Measurements from ENCODE around the gene MBOAT7.
A peak's percentile ranks its signal among the peaks of the same experiment; 100 is the strongest.

MBOAT7 gene

DNA sequence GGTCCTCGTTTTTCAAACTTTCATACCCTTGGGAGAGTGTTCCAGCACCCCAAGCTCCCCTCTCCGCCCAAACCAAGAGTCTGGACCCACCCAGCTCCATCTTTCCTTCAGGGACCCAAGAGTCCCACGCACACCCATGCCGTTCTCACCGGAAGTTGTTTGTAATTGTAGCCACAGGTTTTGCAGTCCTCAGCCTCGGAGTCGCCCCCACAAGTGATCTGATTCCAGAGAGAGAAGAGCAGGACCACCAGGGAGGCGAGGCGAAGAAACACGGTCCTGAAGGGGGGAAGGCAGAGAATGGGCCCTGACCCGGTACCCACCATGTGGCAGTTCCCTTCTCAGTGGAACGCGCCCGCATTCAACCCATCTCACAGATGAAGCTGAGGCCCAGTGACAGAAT, 26.5 kb downstream of the MBOAT7 start:
- DNase-seq (ENCODE audit: low read depth in 2 of 2) = no peak

DNA sequence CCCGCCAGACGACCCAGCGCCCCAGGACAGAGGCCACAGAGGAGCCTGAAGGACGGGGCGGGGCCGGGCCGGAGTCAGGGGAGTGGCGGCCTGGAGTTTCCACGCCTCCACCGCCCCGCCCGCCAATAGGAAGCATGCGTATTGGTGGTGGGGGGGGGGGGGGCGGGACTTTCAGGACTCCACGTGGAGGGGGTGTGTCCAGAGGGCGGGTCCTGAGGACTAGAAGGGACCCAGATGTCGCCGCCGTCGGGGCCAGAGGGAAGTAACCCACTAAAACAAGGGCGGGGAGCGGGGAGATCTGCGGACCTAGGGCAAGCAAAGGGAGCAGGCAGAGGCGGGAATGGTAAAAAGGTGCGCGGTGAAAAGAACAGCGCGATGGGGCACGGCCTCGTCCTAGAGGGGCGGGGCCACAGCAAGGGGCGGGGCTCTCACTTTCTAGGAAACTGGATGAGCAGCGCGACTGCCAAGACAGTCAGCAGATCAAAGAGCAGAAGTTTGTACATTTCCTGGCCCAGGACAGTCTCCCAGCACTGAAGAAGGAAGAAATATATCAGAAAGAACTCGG, 27.1 kb downstream of the MBOAT7 start:
- DNase-seq (ENCODE audit: low read depth in 2 of 2) = peak; percentile 50 to 67

DNA sequence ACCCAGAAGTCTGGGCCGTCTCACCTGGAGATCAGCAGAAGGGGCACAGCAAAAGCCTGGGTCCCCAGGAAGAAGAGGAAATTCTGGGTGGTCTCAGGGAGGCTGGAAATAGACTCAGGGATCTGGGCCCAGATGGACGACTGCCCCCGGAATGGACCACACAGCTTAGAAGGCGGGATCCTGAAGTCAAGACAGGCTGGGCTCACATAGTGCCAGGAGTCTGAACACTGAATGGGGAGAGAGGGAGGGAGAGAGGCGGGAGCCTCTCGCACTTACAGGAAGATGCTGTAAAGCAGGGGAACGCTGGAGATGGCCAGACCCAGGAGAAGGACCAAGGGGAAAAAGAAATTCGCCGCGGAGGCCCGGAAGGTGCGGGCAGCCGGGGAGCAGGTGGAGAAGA, 28.5 kb downstream of the MBOAT7 start:
- DNase-seq (ENCODE audit: low read depth in 2 of 2) = no peak

DNA sequence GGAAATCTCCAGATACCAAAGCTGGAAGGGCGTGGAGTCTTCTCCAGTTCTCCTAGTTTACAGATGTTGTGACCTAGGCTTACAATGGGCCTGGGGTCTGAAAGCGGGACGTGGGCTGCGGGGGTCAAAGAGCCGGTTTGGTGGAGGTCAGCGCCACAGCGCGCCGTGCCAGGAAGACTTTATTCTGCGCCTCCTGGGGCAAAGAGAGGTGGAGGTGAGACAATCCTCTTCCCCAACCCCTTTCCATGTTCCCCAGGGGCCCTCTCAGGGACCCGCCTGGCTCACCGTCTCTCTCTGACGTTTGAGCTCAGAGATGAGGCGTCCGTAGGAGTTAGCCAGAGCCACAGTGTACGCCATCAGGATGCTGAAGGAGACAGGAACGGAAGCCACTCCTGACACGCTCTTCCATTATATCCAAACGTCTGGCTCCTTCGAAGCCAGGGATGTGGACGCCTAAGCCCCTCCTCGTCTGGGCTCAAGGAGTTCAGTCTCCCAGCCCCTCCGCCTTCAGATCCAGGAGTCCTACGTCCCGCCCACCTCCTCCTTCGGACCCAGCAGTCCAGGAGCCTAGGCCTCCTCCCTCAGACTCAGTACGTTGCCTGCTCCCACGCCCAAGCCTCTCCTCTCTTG, 29.1 kb downstream of the MBOAT7 start:
- DNase-seq (ENCODE audit: low read depth in 2 of 2) = no peak

DNA sequence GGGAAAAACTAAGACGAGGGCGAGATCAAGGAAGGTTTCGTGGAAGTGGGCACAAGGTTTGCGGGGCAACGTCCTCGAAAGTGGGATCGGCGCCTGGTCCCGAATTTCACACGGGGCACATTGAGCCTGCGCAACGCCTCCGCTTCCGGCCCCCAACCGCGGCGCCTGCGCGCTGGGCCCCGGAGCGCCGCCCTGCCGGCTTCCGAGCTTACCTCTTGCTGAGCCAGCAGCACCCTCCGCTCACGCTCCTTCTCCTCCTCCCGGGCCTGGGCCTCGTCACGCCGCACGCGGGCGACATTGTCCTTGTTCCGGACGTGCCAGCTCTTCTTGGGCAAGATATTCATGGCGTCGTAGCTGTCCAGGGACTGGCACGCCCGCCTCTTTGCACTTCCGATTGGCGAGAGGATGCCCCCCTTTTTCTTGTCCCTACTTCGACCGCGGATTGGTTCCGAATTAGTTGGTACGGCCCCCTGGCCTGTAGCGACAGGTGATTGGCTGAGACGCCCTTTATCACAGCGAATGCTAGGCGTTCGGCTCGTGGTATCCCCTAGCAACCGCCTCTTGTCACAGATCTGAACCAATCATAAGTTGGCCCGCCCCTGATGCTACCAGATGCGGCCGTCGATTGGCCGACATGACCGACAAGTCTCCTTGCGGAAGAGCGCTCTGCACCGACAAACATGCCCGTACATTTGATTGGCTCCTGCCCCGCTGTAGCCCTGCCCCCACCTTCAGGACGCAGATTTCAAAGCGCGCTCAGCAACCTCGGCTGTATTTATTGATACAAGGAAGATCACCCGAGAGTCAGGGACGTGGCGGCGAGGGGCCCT, 29.8 kb downstream of the MBOAT7 start, which contains the start of gene LENG1:
Gene LENG1, minus strand, starts transcription at position 370 of the 830 bp plus-strand sequence. Its CDS starts 26 bp downstream, at position 344.
- DNase-seq (ENCODE audit: low read depth in 2 of 2) = peak; percentile 94

DNA sequence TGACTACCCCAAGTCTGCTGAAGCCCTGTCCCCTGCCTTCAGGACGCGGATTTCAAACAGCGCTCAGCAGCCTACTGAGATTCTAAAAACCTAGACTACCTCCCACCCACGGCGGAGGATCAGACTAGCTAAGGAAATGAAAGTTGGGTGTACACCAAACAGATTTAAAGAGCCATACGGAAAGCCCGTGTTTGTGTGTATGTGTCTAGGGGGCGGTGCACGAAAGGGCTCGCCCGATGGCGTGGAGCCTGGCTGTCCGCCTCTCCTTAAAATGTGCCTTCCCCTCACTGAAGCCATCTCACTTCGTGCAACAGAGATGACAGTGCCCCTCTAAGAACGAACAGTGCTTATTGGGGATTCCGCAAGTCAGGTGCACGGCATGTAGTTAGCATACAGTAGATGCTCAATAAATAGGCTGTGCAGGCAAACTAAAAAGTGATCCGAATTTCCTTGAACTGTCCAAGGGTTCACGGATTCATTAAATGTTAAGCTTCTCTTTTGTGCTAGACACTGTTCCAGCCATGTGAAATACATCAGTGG, 30.5 kb downstream of the MBOAT7 start:
- no peak for DNase-seq (ENCODE audit: low read depth in 2 of 2)

DNA sequence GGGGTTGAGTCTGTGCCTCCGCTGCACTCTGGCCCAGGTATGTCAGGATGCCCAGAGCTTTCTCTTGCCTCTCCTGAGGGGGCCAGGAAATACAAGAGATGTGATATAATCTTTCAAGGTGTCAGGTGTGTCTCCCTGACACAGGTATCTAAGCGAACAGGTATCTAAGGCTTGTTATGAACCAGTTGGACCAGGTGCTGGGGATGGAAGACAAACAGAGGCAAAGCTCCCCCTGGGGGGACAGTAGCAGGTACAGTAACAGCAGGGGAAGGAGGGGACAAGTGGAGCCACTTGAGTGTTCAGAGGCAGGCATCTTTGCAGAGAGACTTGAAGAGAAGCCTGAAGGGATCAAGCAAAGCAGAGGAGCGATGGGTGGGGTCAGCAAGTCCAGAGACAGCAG, 32.4 kb downstream of the MBOAT7 start:
- no peak for DNase-seq (ENCODE audit: low read depth in 2 of 2)

DNA sequence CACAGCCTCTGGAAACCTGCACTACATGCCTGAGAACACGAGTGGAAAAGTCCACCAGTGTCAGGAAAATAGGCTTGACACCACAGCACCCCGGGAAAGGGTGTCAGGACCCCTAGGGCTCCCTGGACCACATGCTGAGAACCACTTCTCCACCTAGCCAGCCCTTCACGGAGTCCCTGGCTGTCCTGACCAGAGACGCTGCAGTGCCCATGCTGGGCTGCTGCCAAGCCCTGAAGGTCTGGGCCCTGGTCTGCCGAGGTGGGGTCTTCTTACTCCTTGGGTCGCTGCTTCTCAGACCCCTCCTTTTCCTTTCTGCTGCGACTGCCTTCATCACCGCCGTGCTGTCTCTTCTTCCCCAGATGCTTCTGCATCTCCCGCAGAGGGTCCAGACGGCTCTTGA, 32.9 kb downstream of the MBOAT7 start:
- no peak for DNase-seq (ENCODE audit: low read depth in 2 of 2)

DNA sequence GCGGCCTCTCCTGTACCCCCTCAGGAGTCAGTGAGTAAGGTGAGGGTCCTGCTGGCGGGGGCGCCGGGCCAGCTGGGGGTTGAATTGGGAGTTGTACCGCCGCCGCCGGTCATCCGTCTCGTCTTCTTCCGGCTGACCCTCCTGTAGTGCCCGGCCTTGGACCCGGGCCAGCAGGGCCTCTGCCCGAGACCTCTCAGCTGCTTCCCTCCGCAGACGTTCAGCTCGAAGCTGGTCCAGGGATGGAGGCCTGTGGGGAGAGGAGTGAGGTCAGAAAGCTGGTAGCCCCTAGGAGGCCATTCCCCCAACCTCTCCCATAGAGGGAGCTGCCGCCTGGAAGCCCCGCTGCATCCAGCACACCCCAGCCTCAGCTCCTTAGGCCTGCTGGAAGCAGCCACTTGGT, 33.7 kb downstream of the MBOAT7 start:
- no peak for DNase-seq (ENCODE audit: low read depth in 2 of 2)

DNA sequence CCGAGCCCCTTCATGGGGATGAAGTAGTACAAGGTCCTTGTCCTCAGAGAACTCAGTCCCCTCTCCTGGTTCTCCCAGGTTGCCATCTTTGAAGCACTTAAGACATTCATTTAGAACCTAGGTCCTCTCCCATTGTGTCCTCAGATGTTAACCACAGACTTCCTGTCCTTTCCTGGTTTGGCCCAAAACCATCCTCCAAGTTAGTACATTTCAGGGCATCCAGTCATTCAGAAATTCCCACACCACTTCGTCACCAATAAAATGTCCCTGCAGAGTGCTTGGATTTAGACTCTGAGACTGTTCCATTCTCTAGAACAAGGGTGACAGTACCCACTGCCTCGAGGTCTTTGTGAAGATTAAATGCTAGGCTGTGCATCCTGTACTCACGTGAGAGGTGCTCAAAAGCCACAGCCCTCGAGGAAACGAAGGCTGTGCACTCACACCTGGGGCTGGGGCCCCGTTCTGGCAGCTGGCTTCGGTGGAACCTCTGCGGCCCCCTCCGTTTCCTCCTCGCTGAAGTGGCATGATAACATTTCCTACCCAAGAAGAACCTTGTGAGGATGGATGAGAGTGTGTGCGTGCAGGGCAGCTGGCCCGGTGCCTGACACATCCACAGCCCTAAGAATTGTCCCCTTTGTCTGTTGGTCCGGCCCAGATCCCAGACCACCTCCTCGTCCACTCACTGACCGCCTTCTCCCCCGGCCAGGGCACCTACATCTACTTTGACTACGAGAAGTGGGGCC, 34.6 kb downstream of the MBOAT7 start:
- DNase-seq (ENCODE audit: low read depth in 2 of 2) = no peak

DNA sequence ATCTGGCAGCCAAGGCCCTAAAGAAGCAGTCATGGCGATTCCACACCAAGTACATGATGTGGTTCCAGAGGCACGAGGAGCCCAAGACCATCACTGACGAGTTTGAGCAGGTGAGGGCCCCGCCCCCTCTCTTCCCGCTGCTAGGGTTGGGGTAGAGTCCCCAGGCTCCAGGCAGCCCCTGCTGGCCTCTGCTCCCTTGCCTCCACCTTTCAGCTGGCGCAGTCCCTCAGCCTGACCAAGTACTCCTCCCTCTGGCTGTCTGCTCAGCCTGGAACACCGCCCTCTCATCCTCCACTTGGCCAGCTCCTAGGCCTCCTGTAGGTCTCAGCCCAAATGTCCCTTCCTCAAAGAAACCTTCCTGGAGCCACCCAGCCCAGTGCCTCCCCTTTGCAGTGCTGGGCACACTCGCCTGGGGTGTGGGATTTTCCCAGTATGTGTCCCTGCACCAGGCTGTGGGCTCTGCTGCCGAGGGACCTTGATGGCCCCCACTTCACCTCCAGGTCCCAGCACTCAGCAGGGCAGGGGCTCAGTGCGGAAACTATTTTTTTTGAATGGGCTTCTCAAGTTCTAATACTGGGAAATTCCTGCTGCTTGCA, 35.6 kb downstream of the MBOAT7 start:
- no peak for DNase-seq (ENCODE audit: low read depth in 2 of 2)

DNA sequence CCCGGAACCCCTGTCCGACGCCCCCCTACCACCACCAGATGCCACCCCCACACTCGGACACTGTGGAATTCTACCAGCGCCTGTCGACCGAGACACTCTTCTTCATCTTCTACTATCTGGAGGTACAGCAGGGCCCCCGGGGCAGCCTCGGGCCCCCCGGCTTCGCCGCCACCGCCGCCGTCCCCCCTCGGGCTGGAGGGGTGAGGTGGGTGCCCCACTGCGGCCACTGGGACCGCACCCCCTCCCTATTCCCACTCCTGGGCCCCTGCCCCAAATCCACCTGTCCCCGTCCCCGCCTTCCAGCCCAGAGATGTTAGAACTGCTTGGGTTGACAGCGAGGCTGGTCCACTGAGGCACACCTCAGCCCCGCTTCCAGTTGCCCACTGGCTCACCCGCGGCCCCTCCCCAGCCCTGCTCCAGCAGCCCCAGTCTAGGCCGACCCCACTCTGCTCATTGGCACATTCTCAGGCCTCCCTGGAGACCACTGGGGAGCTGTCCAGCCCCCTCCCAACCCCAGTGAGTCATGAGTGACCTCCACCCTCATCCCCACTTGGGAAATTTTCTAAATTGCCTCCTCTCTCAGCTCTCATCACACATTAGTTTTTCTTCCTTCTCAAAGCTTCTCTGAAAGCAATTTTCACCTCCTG, 36.4 kb downstream of the MBOAT7 start:
- no peak for DNase-seq (ENCODE audit: low read depth in 2 of 2)

DNA sequence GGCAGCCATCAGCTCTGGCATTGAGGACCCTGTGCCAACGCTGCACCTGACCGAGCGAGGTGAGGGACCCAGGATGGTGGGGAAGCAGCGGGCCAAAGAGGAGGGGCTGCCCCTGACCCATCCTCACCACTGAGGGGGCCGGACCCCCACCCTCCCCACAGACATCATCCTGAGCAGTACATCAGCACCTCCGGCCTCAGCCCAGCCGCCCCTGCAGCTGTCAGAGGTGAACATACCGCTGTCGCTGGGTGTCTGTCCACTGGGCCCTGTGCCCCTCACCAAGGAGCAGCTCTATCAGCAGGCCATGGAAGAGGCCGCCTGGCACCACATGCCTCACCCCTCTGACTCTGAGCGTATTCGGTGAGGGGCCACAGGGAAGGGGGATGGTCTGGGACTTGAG, 37.1 kb downstream of the MBOAT7 start:
- no peak for DNase-seq (ENCODE audit: low read depth in 2 of 2)

DNA sequence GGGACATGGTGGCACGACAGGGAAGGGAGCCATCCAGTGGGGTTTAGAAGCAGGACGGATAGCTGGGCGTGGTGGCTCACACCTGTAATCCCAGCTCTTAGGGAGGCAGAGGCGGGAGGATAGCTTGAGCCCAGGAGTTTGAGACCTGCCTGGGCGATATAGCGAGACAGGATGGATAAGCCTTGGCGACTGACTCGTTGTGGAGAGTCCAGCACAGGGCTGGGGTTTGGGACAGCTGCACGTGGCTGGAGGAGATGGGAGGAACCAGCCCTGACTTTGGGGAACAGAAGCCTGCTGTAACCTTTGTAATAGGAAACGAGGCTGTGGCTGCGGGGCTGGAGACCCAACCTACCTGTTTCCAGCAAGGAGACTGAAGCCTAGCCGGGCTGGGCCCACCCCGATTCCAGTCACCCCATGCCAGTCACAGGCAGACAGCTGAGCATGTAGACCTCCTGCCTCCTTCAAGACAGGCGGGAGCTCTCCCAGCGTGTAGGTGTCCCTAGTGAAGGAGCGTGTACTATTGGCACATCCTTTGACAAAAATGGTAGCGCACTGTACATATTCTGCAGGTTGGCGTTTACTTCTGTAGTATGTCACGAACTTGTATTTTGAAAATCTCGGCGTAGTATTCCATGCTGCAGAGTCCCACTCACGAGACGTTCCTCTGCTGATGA, 37.9 kb downstream of the MBOAT7 start:
- no peak for DNase-seq (ENCODE audit: low read depth in 2 of 2)

DNA sequence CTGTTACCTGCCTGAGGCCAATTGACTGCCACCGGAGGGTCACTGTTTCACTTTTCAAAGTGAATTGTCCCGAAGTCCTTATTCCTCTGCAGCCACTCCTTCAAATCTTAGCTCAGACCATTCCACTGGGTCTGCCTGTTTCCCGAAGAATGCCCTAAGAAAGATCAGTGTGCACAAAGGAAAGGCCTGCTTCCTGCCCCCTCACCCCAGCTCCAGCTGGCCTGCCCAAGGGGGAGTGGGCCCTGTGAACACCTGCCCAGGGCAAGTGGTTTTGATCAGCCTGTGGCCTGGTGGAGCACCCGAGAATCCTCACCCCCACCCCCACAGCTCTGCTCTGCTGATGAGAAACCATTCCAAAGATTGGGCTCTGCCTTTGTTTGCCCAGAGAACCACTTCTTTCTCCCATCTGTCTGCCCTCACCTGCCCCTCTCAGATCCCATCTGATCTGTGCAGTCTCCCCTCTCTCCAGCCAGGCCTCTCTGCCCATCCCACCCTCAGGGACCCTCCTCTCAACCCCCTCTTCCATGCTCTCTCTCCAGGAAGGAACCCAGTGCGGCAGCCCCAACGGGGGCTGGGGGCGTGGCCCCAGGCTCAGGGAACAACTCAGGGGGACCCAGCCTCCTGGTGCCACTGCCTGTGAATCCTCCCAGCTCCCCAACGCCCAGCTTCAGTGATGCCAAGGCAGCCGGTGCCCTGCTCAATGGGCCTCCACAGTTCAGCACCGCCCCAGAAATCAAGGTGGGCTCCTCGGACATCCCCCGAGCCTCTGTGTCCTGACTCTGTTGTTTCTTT, 40.2 kb downstream of the MBOAT7 start:
- DNase-seq (ENCODE audit: low read depth in 2 of 2) = no peak

DNA sequence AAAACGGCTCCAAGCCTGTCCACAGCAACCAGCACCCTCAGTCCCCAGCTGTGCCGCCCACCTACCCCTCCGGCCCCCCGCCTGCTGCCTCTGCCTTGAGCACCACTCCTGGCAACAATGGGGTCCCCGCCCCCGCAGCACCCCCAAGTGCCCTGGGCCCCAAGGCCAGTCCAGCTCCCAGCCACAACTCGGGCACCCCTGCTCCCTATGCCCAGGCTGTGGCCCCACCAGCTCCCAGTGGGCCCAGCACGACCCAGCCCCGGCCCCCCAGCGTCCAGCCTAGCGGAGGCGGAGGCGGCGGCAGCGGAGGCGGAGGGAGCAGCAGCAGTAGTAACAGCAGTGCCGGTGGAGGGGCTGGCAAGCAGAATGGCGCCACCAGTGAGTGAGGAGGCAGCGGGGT, 41.2 kb downstream of the MBOAT7 start:
- no peak for DNase-seq (ENCODE audit: low read depth in 2 of 2)

DNA sequence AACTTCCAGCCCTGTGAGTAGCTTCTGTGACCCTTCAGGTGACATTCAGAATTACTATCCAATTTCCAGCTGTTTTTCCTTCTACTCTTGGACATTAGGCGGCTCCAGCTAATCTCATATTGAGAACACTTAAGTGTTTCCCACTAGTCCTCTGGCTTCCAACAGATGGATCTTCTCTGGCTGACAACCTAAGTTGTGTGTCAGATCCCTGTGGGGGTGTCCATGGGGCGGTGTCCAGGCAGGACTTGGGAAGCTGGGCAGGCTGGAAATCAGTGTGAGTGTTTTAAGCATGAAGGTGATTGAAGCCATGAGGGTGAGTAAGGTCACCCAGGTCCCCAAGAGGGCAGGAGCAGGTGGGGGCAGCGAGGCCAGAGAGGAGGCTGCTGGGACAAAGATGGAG, 41.7 kb downstream of the MBOAT7 start:
- no peak for DNase-seq (ENCODE audit: low read depth in 2 of 2)

DNA sequence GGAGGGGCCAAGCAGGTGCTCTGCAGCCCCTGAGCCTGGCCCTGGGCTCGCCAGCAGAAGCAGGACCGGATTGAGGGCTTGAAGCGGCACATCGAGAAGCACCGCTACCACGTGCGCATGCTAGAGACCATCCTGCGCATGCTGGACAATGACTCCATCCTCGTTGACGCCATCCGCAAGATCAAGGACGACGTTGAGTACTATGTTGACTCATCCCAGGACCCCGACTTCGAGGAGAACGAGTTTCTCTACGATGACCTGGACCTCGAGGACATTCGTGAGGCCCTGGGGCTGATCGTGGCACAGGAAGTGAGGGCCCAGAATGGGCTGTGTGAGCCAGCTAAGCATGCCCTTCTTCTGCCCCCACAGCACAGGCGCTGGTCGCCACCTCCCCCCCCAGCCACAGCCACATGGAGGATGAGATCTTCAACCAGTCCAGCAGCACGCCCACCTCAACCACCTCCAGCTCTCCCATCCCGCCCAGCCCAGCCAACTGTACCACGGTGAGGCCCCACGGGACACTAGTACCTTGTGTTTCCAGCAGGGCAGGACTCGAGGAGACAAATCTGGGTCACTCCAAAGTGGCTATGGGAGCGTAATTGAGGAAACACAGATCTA, 43.7 kb downstream of the MBOAT7 start:
- no peak for DNase-seq (ENCODE audit: low read depth in 2 of 2)

DNA sequence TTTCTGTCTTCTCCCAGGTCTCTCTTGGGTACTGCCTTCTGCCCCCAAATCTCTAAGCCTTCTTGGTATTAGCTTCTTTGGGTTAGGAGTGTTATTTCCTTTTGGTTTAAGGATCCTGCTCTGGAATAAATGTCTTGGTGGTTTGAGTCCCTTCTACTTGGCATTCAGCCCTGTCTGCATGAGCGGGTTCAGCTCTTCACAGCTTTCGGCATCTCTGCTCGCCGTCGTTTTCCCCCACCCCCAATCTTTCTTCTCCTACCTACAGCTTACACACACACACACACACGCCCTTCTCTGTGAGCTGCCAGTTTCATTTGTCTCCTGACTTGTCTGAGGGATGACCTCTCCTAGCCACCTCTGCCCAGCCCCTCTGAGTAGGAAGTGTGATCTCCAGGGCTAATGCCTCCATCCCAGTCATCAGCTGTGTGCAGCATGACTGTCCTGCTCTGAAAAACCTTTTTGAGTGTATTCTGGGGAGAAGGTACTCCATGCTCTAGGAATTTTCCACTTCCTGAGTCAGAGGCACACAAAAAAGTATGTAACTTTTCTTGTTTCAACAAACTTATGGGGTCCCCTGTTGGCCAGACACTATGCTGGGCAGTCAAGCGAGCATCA, 47.1 kb downstream of the MBOAT7 start:
- no peak for DNase-seq (ENCODE audit: low read depth in 2 of 2)

Measured in stimulated activated CD8-positive, alpha-beta memory T cell treated with anti-CD3 and anti-CD28 coated beads, Interleukin-7, amount 100 ng/mL, for 1 hour (primary cell).